ENCODE data around the gene SNAP47.
A peak's percentile ranks its signal among the peaks of the same experiment; 100 is the strongest.

Gene SNAP47

DNA sequence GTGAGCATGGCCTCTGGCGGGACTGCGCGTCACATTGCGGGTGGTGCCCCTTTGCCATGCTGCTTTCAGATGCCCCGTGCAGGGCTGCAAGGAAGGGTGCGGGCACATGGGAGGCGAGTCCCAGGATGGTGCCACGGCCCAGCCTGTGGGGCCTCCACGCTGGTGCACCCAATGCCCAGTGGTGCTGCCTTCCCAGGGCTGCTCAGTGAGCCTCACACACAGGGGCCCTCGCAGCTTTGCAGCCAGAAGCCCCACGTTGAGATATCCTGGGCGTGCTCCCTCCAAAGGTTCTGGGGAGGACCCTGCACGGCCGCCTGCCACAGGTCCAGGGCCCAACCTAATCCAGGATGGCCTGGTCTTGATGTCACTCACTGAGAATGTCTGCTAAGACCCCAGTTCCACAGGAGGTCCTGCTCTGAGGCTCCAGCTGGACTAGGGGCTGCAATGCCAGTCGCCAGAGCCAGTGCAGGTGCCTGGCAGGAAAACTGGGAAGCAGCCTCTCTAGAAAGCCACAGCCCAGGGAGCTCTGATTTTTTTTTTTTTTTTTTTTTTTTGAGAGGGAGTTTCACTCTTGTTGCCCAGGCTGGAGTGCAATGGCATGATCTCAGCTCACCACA is 46.2 kb downstream of the SNAP47 start:
- no peak for DNase-seq (ENCODE audit: low read depth, low spot score)

DNA sequence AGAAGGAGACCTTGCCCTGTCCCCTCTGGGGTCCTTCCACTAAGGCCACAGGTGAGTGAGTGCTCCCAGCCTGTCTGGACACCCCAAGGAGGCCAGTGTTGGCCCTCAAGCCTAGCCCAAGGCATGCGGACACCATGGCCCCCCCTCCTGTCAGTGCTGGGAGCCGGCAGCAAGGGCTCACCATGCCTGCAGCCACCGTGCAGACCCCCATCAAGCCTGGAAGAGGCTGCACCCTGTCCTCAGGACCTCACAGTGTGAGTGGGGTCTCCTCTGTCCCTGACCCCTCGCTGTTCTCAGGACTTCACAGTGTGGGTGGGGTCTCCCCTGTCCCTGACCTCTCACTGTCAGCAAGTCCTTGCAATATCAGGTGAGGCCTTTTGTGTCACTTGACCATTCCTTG is 47.0 kb downstream of the SNAP47 start:
- no peak for DNase-seq (ENCODE audit: low read depth, low spot score)

DNA sequence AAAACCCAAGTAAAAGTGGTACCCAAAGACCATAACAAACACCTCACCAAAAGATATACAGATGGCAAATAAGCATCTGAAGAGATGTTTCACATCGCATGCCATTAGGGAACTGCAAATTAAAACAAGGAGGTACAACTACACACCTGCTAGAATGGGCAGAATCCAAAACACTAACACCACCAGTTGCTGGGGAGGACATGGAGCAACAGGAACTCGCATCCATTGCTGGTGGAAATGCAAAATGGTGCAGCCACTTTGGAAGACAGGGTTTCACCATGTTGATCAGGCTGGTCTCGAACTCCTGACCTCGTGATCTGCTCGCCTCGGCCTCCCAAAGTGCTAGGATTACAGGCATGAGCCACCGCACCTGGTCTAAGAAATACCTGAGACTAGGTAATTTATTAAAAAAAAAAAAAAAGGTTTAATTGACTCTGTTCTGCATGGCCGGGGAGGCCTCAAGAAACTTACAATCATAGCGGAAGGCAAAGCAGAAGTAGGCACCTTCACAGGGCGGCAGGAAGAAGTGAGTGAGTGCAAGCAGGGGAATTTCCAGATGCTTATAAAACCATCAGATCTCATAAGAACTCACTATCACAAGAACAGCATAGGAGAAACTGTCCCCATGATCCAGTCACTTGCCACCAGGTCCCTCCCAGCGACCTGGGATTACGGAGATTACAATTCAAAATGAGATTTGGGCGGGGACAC is 50.0 kb downstream of the SNAP47 start:
- no peak for DNase-seq (ENCODE audit: low read depth, low spot score)

DNA sequence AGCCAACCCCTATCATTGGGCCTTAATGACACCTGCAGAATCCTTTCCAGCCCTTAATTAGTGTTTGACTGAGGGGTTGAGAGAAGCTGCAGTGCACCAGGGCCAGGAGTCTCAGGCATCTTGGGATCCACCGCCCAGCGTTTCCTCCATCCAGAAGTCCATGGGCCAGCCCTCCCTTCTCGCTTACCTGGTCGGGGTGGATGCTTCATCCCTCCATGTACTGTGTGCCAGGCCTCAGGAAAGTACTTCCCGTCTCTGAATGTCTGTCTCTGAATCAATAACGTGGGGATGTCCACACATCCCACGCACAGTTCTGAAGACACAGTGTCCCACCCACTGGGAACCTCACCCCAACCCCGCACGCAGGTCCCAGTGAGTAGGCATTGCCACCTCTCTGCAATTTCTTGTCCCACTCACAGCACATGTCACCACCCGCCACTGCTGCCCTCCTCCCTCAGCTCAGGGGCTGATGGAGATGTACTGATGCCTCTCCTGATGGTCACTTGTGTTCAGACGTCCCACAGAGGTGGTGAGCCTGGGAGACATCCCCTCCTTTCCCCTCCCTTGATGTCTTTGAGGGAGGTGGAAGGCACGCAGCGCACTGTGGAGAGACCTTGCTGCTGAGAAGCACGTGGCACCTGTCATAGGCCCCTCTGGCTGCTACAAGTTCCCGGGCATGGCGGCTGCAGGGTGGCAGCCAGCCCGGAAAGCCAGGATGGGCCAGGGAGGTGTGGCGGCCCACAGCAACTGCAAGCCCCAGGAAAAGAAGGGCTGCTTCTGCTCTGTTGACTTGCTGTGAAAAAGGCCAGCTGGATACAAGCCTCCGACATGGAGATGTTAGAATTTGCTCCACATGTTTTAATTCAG is 50.8 kb downstream of the SNAP47 start:
- DNase-seq (ENCODE audit: low read depth, low spot score): no peak

DNA sequence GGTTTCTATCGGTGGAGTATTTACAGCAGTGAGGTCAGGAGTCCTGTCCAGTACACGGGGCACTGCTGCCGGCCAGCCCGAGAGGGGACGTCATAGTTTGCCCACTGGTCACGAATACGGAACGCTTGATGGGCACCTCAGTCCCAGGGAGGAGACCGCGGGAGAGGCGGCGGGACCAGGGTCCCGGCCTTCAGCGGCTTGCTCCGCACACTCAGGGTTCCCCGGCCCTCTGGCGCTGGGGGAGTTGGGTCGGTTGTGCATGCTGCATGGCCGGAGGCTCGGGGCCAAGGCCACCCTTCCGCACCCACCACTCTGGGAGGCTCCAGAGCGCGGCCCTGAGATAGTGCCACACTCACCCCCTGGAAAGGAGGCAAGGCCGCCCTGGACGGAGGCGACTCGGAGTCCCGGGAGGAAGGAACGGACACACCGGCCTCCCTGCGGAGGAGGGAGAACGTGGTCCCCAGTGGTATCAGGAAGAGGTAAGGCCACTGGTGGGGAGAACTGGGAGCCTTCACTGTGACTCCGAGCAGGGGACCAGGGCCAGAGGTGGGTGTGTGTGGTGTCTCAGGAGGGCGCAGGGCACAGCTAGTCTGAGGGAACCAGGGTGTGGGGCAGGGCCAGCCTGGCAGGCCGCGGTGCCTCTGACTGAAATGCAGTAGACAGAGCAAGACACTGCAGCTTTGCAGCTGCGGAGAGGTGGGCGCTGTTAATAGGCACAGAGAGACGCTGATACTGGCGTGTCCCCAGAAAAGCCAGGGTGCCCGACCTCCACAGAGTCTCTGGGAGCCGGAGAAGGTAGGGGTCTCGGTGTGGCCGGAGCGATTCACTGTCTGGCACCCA is 51.7 kb downstream of the SNAP47 start:
- no peak for DNase-seq (ENCODE audit: low read depth, low spot score)

DNA sequence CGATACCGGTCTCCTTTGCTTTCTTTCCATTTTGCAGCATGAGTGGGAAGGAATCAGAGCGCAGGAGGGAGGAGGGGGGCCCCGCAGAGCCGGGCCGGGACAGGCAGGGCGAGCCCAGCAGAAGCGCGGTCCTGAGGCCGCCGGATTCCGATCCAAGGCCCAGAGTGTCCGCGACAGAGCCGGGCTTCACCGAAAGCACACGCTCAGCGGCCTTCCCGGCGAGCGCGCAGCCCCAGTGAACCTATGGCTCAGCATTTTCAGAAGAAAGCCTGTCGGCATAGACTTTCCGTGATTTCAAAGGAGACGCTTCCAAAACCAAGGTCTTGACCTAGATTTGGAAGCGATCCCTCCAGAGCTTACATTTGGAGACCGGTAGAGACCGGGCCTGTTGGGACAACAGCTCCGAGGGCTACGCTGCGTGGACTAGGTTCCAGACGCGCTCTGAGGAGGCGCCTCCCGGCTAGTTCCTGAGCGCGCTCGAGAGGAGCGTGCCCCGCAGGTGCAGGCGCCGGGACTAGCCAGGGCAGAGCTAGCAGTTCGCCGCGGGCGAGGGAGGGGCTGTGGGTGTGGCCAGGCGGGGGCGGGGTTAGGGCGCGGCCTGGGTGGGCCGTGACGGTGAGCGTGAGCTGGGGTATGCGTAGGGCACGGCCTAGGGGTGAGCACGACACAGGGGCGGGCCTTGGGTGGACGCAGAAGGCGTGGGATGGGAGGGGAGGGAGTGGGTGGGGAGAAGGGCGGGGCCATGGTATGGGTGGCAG is 52.5 kb downstream of the SNAP47 start:
- DNase-seq (ENCODE audit: low read depth, low spot score): no peak

DNA sequence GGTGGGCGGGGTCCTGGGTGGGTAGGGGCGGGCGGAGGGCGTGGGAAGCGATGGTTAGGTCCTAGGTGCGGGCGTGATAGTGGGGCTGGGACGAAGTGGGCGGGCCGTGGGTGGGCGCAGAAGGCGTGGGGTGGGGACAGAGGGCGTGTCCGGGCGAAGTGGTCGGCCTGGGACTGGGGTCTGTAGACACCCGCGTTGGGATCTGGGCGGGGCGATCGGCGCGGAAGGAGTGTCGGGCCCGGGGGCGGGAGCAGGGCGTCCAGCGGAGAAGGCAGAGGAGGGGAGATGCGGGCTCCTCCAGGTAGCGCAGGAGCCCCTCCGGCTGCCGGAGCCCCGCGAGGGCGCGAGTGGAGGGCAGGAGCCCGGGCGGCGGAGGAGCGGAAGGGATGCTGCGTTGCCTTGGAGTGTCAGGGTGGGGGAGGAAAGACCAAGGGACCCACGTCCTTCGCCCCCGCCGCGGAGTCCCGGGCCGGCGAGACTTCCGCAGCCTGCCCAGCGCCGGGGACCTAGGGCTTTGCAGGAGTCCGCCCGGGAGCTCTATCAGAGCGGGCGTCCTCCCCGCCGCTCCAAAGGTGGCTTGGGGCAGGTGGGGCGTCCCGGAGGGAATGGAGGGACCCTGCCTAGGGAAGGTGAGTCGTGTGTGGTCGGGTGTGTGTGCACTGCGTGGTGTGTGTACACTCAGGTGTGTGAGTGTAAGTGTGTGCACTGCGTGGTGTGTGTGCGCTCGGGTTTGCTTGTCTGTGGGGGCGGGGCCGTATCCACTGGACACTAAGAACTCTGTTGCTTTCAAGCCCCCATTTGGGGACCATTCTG is 53.2 kb downstream of the SNAP47 start:
- no peak for DNase-seq (ENCODE audit: low read depth, low spot score)

DNA sequence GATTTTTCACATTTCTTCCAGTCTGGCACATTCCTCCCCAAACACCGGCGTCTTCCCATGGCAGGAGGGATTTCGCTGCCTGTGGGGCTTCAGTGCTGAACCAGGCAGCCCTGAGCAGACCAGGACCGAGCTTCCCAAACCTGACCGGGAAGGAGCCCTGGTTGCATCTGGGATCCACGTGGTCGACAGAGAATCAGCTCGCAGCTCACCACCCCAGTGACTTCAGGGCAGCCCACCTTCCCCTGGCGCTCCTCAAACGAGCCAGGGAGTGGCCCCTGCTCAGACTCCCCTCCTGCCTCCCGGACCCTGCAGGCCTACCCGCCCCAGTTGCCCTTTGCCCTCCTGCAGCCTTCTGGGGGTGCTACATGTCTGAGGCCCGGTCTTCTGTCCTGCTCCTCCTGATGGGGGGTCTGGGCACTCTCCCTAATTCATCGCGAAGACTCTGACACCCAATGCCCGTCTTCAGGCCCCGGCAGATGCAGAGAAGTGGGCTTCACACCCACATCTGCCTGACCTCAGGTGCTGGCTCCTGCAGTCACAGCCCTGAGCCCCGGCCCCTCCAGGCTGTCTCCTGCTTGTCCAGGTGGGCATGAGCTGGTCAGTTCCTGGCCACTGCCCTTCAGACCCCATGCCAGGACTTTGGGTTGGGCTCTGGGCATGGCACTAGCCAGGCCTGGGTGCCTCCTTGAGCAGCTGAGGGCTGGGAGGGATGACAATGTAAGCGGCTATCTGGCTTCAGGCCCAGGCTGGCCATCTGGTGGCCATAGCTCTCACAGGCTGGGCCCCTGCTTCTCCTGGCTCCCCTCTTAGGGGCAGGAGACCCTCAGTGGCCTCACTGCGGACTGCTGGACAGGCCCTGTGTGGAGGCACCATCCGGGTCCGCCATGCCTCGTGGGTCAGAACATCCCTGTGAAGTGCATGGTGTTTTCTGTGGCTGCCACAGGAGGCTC is 54.1 kb downstream of the SNAP47 start:
- no peak for DNase-seq (ENCODE audit: low read depth, low spot score)

DNA sequence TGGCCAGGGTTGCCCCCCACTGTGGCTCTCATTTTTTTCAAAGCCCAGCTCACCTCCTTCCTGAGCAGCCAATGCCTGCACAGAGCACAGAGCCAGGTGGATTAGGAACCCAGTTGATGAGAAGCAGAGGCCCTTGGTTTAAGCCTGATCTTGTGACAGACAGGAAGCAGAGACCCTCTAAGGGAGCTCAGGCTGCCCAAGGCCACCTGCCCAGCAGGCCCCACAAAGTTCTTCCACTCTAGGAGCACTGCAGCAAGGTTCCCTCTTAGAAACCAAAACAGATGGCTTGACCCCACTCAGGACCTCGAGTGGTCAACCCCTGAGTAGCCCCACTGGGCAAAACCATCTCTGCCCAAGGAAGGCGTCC is 54.8 kb downstream of the SNAP47 start:
- DNase-seq (ENCODE audit: low read depth, low spot score): no peak

DNA sequence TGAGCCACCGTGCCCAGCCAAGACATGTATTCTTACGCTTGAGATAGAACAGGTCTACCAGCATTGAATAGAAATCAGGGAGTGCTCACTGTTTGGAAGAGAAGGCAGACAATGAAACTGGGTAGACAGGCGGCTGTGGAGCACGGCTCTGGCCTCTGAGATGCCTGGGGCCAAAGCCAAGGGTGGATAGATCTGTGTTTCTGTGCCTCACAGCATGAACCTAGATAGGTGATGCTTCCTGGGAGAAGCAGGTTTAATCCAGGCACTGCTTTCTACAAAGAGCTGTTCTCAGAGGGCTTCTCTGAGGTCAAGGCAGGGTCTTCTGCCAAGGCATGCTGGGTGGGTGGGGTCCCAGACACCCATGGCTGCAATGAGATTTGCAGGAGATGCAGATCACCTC is 55.6 kb downstream of the SNAP47 start:
- no peak for DNase-seq (ENCODE audit: low read depth, low spot score)

DNA sequence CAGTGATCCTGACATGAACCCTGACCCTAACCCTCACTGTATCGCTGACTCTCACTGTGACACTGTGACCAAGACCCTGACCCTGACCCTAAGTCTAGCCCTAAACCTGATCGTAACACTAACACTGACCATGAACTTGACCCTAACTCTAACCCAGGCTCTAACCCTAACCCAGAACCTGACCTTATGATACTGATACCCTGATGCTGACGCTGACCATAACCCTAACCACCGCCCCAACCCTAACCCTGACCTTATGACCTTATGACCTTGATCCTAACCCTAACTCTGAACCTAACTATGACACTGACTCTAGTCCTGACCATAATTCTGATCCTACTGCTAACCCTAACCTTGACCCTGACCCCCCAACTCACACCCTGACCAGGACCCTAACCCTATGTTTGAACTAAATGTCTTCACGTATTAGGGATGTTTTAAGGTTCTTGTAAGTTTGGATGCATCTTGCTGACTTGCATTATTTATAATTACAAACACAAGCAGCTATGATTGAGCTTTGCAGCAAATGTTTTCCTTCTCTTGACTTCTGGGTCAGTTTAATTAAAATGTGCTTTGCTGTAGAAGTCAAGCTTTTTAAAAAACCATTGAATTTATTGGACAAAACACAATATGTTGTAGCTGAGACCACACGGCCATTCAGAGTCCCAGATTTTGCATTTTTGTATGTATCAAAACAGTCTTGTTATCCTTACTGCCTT is 56.3 kb downstream of the SNAP47 start:
- DNase-seq (ENCODE audit: low read depth, low spot score): no peak

DNA sequence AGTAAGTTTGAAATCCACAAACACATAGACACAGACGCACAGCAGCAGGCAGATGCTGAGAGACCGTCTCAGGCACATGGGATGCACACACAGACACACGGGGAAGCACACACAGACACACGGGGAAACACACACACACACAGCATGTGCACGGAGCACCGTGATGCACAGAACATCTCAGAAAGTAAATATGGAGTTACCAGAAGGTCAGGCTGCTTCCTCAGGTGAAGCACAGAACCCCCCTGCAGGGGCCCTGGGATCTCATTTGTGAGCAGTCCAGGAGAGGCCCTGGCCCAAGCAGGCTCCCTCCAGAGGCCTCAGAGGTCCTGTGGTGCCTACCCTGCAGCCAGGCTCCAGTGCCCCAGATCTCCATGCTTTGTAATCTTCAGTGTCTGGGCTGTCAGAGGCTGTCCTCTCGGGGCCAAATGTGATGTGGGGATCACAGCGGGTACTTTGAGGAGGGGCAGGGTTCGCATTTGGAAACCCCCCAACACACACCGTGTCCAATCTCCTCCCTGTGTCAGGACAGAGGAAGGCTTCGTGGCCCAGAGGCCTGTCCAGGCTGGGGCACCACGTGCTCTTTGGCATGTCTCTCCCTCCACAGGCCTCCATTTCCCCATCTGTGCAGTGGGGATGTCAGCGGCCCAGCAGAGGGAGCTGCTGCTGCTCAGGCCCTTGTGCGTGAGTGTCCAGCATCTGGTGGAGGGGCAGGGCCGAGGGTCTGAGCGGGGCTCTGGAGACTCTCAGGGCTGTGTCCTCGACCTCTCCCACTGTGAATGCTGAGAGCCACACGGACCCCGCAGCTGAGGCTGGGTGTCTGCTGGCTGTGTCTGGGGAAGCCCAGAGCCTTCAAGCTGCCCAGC is 57.2 kb downstream of the SNAP47 start:
- DNase-seq (ENCODE audit: low read depth, low spot score): no peak

DNA sequence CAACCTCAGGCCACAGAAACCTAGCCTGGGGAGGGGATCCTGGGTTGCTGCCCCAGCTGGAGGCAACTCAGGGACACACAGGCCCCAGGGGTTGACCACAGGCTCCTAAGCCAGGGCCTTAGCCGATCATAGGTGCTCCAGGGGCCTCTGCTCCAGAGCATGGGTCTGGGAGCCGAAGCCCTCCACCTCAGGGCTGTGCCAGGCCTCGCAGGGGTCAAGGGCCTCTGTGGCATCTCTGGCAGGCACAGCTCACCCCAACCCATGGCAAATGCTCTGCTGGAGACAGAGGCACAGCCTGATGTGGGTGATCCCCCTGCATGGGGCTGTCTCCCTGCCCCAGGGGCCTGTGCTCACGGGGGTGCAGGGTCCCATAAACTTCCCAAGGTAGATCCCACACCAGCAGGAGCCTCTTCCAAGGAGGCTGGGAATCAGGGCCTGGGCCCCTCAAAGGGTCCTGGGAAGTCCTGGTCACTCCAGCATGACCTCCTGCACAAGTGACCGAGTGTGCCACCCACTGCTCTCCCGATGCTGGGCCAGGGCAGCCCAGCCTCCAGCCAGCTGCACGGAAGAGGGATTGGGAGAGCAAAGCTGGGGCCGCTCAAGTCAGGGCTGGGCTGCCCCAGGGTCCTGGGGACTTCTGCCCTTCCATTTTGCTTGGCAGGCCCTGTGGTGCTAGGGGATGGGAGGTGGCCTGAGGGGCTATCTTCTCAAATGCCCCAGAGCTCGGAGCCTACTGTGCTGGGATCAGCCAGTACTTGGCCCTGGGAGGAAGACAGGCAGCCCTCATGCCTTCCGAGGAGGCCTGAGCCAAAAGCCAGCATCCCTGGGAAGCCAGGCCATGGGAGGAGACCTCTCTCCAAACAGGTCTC is 58.1 kb downstream of the SNAP47 start:
- DNase-seq (ENCODE audit: low read depth, low spot score): peak; percentile 73

DNA sequence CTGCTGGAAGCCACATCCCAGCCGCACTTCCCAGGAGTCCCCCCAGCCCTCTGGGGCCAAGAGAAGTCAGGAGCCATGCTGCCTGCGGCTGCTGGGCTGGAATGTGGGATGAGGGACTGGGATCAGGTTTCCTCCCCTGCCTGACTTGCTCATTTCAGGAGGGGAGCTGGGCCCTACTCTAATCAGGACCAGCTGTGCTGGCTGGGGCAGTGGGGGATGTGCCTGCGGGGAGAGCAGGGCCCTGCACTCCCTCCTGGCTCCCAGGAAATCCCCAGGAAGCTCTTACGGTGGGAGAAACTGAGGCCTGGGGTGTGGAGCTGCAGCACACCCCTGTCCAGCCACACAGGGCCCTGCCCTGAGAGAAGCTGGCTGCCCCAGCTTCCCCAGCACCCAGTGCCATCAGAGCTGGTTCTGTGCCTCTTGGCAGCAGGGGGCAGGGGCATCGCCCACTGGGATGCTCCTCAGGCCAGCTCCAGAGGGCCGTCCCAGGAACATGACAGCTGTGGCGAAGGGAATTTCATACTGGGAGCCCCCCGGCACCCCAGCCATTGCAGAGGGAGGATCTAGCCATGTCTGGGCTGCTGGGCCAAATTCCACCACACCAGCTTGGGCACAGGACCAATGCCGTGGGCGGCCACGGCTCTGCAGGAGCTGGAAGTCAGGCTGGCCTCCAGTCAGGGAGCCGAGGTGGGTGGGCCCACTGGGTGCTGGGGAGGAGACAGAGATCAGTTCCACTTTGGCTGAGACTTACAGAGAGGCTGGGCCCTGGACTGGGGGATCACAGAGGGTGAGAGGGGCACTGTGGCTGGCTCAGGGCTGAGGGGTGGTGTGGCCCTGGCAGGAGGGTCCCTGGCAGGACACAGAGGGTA is 58.9 kb downstream of the SNAP47 start:
- DNase-seq (ENCODE audit: low read depth, low spot score): no peak

DNA sequence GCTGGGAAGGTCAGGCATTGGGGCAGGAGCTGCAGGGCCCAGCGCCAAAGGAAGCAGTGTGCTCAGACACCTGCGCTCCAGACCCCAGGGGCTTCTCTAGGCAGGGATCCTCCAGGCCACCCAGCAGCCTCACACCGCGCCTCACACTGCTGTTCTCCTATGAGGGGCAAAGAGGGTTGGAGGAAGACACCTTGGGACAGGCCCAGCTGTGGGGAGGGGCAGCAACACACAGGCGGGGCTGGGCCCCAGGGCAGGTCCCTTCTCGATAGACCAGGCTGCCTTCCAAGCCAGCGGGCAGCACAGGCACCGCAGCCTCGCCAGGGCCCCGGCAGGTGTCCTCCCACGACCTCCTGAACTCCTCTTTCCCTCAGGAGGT is 59.6 kb downstream of the SNAP47 start:
- DNase-seq (ENCODE audit: low read depth, low spot score): no peak

DNA sequence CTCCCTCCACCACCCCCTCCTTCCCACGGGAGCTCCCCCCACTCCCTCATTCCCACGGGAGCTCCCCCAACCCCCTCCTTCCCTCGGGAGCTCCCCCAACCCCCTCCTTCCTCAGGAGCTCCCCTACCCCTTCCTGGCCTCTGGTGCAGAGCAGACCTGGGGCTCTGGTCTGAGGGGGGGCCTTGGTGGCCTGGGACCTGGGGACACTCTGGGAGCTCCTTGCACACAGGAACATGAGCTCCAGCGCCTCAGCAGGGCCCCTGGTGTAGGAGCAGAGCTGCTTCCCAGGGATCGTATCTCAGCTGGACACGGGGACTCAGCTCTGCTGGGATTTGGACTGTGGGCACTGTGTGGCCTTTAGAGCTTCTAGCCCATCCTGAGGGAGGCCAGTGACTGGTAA is 60.5 kb downstream of the SNAP47 start:
- no peak for DNase-seq (ENCODE audit: low read depth, low spot score)
